GM12878 (cell line): Measurements from ENCODE around the gene PLD5. TPM values are rescaled to one million over a fixed set of nuclear protein-coding genes. Genes with fewer than 3 reads are reported as not detected.

Experiments used
- ATAC-seq: fragments of 200-7000 bp; cut with Tn5 transposase; 3 replicates; pipeline ENCODE4 v1.9.1; 2020; ENCODE audit warnings: mild to moderate bottlenecking, moderate library complexity
- BruUV-seq: library from RNA; stranded (reverse); fragments of 400-500 nt; replicated peaks from 2 replicates; lab custom pipeline; 2021; lab: Mats Ljungman, UMichigan
- CTCF ChIA-PET: fragments of 300-600 bp; sonication (Branson Sonifier 250); formaldehyde crosslinking; extraction: SDS; loops from one replicate; lab custom pipeline; 2021; ENCODE audit warnings: inconsistent platforms; lab: Yijun Ruan, JAX
- POLR2A ChIA-PET: fragments of 350-600 bp; formaldehyde crosslinking; extraction: SDS; loops from one replicate; lab custom pipeline; 2021; ENCODE audit warnings: inconsistent platforms; lab: Charles Lee
- RAD21 ChIA-PET: fragments of 300-600 bp; sonication (Branson Sonifier 250); formaldehyde crosslinking; loops from one replicate; lab custom pipeline; 2023; ENCODE audit warnings: antibody characterized with exemption; ENCODE audit not compliant: unreplicated experiment; lab: Charles Lee
- SMC1A ChIA-PET: fragments of 300-600 bp; sonication (Branson Sonifier 250); formaldehyde crosslinking; loops from one replicate; lab custom pipeline; 2023; ENCODE audit not compliant: unreplicated experiment, uncharacterized antibody; lab: Charles Lee
- DNase-seq: peaks from one replicate; pipeline ENCODE4 v3.0.0-alpha.2; 2011; ENCODE audit warnings: low read depth, low spot score
- FAIRE-seq: peaks from 3 replicates; lab custom pipeline; 2011; peaks lifted over from hg19 to GRCh38; lab: Jason Lieb, UNC
- H2AFZ ChIP-seq: 2 replicates; pipeline ENCODE4 v1.6.0; 2011; ENCODE audit warnings: low read depth, low read length, control low read depth; ENCODE audit not compliant: control insufficient read depth
- H3K27ac ChIP-seq: 2 replicates; pipeline ENCODE4 v1.5.1; 2011; ENCODE audit warnings: control low read depth; ENCODE audit not compliant: control insufficient read depth, insufficient read depth
- H3K27me3 ChIP-seq, 2 experiments: replicated peaks in 1 of 2; 2 replicates each; pipeline versions ENCODE4 v1.6.0 to v1.6.1; 2011; ENCODE audit warnings: low read length in 1 of 2; ENCODE audit not compliant: control insufficient read depth in 2 of 2, insufficient read depth in 2 of 2
- H3K36me3 ChIP-seq, 2 experiments: 2 replicates each; pipeline ENCODE4 v1.5.1; 2011; ENCODE audit warnings: low read length in 1 of 2; ENCODE audit not compliant: control insufficient read depth in 2 of 2, insufficient read depth in 2 of 2
- H3K4me1 ChIP-seq: 2 replicates; pipeline ENCODE4 v1.6.1; 2011; ENCODE audit warnings: mild to moderate bottlenecking, low read length, moderate library complexity, mixed read lengths; ENCODE audit not compliant: control insufficient read depth, insufficient read depth
- H3K4me2 ChIP-seq: 2 replicates; pipeline ENCODE4 v1.6.0; 2011; ENCODE audit warnings: control low read depth; ENCODE audit not compliant: control insufficient read depth, insufficient read depth
- H3K4me3 ChIP-seq: fragments of 200-600 bp; sonication (generic); 2 replicates; pipeline ENCODE4 v1.5.1; 2016
- H3K79me2 ChIP-seq: 2 replicates; pipeline ENCODE4 v1.6.0; 2011; ENCODE audit warnings: low read length; ENCODE audit not compliant: control insufficient read depth, insufficient read depth
- H3K9ac ChIP-seq: 2 replicates; pipeline ENCODE4 v1.8.0; 2011; ENCODE audit warnings: low read length, control low read depth, mixed read lengths; ENCODE audit not compliant: control insufficient read depth, insufficient read depth
- H3K9me3 ChIP-seq: replicated peaks from 3 replicates; pipeline ENCODE4 v1.5.1; 2011; ENCODE audit warnings: mild to moderate bottlenecking, low read length; ENCODE audit not compliant: control insufficient read depth, insufficient read depth
- H4K20me1 ChIP-seq: 2 replicates; pipeline ENCODE4 v1.6.0; 2011; ENCODE audit not compliant: control insufficient read depth, insufficient read depth
- CEBPZ ChIP-seq: fragments of 150-350 bp; IDR thresholded peaks from 2 replicates; pipeline ENCODE4 v1.6.1; 2016; ENCODE audit warnings: low read depth, low read length
- CREM ChIP-seq: IDR thresholded peaks from 2 replicates; pipeline ENCODE4 v1.6.1; 2014; ENCODE audit warnings: antibody characterized with exemption, low read depth
- IKZF1 ChIP-seq: fragments of 450-650 bp; conservative IDR thresholded peaks from 2 replicates; pipeline ENCODE4 v1.6.1; 2017; ENCODE audit warnings: antibody characterized with exemption, mild to moderate bottlenecking
- IKZF2 ChIP-seq, 2 experiments: fragments of 450-650 bp; IDR thresholded peaks; 2 replicates each; pipeline ENCODE4 v1.6.1; 2017; ENCODE audit warnings: mild to moderate bottlenecking in 2 of 2, moderate library complexity in 2 of 2
- KDM1A ChIP-seq: fragments of 200-600 bp; sonication (generic); IDR thresholded peaks from 2 replicates; pipeline ENCODE4 v1.6.1; 2016; ENCODE audit warnings: borderline replicate concordance
- NFXL1 ChIP-seq: fragments of 450-650 bp; IDR thresholded peaks from 2 replicates; pipeline ENCODE4 v1.6.1; 2017; ENCODE audit warnings: antibody characterized with exemption, mild to moderate bottlenecking, borderline replicate concordance
- PAX8 ChIP-seq: fragments of 450-650 bp; IDR thresholded peaks from 2 replicates; pipeline ENCODE4 v1.6.1; 2017; ENCODE audit warnings: mild to moderate bottlenecking, moderate library complexity
- SMAD5 ChIP-seq: IDR thresholded peaks from 2 replicates; pipeline ENCODE4 v1.6.1; 2016; ENCODE audit warnings: antibody characterized with exemption, low read depth
- SPI1 ChIP-seq: IDR thresholded peaks from 2 replicates; pipeline ENCODE4 v1.6.1; 2011; ENCODE audit warnings: low read depth, mild to moderate bottlenecking, low read length, moderate library complexity, borderline replicate concordance; ENCODE audit not compliant: insufficient read depth
- SRF ChIP-seq, 2 experiments: IDR thresholded peaks; 2 replicates each; pipeline ENCODE4 v1.6.1; 2011; ENCODE audit warnings: low read depth in 2 of 2, low read length in 2 of 2, mild to moderate bottlenecking in 1 of 2, moderate library complexity in 1 of 2
- TAF1 ChIP-seq: IDR thresholded peaks from 2 replicates; pipeline ENCODE4 v1.6.1; 2011; ENCODE audit warnings: mild to moderate bottlenecking, low read depth, low read length, borderline replicate concordance
- TCF7 ChIP-seq: IDR thresholded peaks from 2 replicates; pipeline ENCODE4 v1.6.1; 2014; ENCODE audit warnings: antibody characterized with exemption, borderline replicate concordance
- YBX1 ChIP-seq: fragments of 450-650 bp; IDR thresholded peaks from 2 replicates; pipeline ENCODE4 v1.6.1; 2016; ENCODE audit warnings: antibody characterized with exemption
- ZNF217 ChIP-seq: fragments of 450-650 bp; IDR thresholded peaks from 2 replicates; pipeline ENCODE4 v1.6.1; 2017; ENCODE audit warnings: antibody characterized with exemption, mild to moderate bottlenecking
- WGBS: methylation state at CpG from one replicate; pipeline ENCODE4 v1.1.6; 2016; ENCODE audit warnings: low lambda C conversion rate; ENCODE audit not compliant: insufficient replicate concordance, insufficient coverage; ENCODE audit errors: missing lambda C conversion rate; 5-methylcytosine and 5-hydroxymethylcytosine counted together
- in situ Hi-C: fragments of 300-500 bp; cut with MboI; formaldehyde crosslinking; loops from 9 replicates; pipeline ENCODE4 v1.14.3; 2018; ENCODE audit warnings: mixed read lengths
- intact Hi-C: fragments of 100-400 bp; cut with micrococcal nuclease; formaldehyde crosslinking; loops from one replicate; pipeline ENCODE4 v1.14.2; 2022; ENCODE audit not compliant: unreplicated experiment
- polyA plus RNA-seq, 11 experiments: library from polyadenylated mRNA; depleted of rRNA in 4 of 11; unstranded in 6 of 11; stranded (reverse) in 5 of 11; fragments of >200 nt; fragmentation: Nextera tagmentation in 4 of 11; fragmentation: Illumina TruSeq in 1 of 11; extraction: Ambion mirVana in 4 of 11; extraction: Trizol in 1 of 11; gene quantifications; 1 replicate in 1 of 11; 2 replicates in 10 of 11; pipeline versions ENCODE4 v1.2.1 to v1.2.3, GENCODE V29; 2011 to 2016; ENCODE audit warnings: inconsistent platforms in 2 of 11, missing spikeins in 2 of 11, low read depth in 1 of 11
- total RNA-seq, 4 experiments: library from RNA; depleted of rRNA in 3 of 4; stranded (reverse); fragments of >200 nt in 3 of 4; fragmentation: Illumina TruSeq in 1 of 4; extraction: Trizol in 1 of 4; gene quantifications; 2 replicates each; pipeline versions ENCODE4 v1.2.1 to v1.2.3, GENCODE V29; 2013 to 2021

Gene PLD5
- total and polyA plus RNA-seq, 10 of the 15 experiments (the other 5 are each of a cell fraction or from before 2014, with no cell fraction given), result not detected

- ChIA-PET SMC1A (interaction anchor here (0.7 kb wide), 1 partner anchor 697 kb away, joined by 4 read pairs; no protein-coding TSS in a partner anchor), CTCF (no interaction called here), POLR2A (no interaction called here), RAD21 (no interaction called here)
- H3K4me2 ChIP-seq, result no peak overlapping the region
- no peaks in the 10 kb centered on the region for H3K9me3 ChIP-seq
- DNase-seq (no peak), ATAC-seq (no peak), FAIRE-seq (no peak)
- H4K20me1 ChIP-seq, result no peaks in the 10 kb centered on the region
- 14% methylated on average over 7 of the region's 7 CpGs for WGBS
- H3K4me1 ChIP-seq, result no peaks in the 10 kb centered on the region
- H3K9ac ChIP-seq, result no peak overlapping the region
- no TSS peak for BruUV-seq
- intact Hi-C loops, result no loop called here
- TF ChIP-seq NFXL1 (no peak), SMAD5 (no peak), TCF7 (no peak), YBX1 (no peak), IKZF2 (IDR thresholded peaks at IDR 0.05) (no peak), KDM1A (no peak)
- TF ChIP-seq, all 136 proteins: peak for 0
- in situ Hi-C loops, result no loop called here
- Histone ChIP-seq H3K79me2 (no peaks in the 10 kb centered on the region), H3K4me3 (no peak overlapping the region), H2AFZ (no peak overlapping the region), H3K27me3 (no peaks in the 10 kb centered on the region; a peak in 1 of 4 replicates), H3K36me3 (no peaks in the 10 kb centered on the region), H3K27ac (no peak overlapping the region)
Measured at GRCh38 chr1:242205622-242206489, 318.6 kb downstream of the PLD5 start.

GRCh38 chr1:242203262-242203661 lies 321.2 kb downstream of the PLD5 start:
- Histone ChIP-seq H3K36me3 (no peaks in the 10 kb centered on the region), H3K79me2 (no peaks in the 10 kb centered on the region), H3K27ac (no peak overlapping the region), H3K27me3 (no peaks in the 10 kb centered on the region; a peak in 1 of 4 replicates), H3K9ac (no peak overlapping the region), H3K4me2 (no peak overlapping the region), H3K9me3 (no peaks in the 10 kb centered on the region), H2AFZ (no peak overlapping the region), H4K20me1 (no peaks in the 10 kb centered on the region), H3K4me3 (no peak overlapping the region), H3K4me1 (no peaks in the 10 kb centered on the region)
- DNase-seq (no peak), FAIRE-seq (no peak), ATAC-seq (no peak)
- no TSS peak for BruUV-seq
- CTCF ChIA-PET, result no interaction called here
- TF ChIP-seq CEBPZ (no peak), ZNF217 (no peak), SPI1 (no peak), PAX8 (no peak), SRF (IDR thresholded peaks at IDR 0.05; ENCODE audit: low read depth in 2 of 2, low read length in 2 of 2) (no peak), TAF1 (no peak), IKZF1 (no peak), CREM (no peak)
- POLR2A ChIA-PET, result interaction anchor here (0.8 kb wide), 1 partner anchor 187 kb away, joined by 3 read pairs; no protein-coding TSS in a partner anchor
- in situ Hi-C loops (no loop called here), intact Hi-C loops (no loop called here)
- WGBS, result 37% methylated on average over 6 of the region's 6 CpGs
- SMC1A ChIA-PET, result no interaction called here
- RAD21 ChIA-PET, result no interaction called here
